RWPE2 (cell line): ENCODE results near the gene PHETA2.
"Not testable (repeated sequence)": the region's sequence is repeated elsewhere in the genome, so short reads cannot be mapped to it uniquely, and the experiment has no call there.

ENCODE experiments used
- ATAC-seq: fragments of 200-7000 bp; cut with Tn5 transposase; 3 replicates; pipeline ENCODE4 v1.9.1; 2021; ENCODE audit warnings: low read depth
- DNase-seq: peaks from one replicate; pipeline ENCODE4 v3.0.0-alpha.2; 2020; ENCODE audit warnings: low spot score
- H3K27ac ChIP-seq: fragments of 450-650 bp; 2 replicates; pipeline ENCODE4 v1.5.1; 2017; ENCODE audit warnings: mild to moderate bottlenecking; ENCODE audit not compliant: poor library complexity, severe bottlenecking
- H3K27me3 ChIP-seq: fragments of 250-450 bp; sonication (Bioruptor Pico); 2 replicates; pipeline ENCODE4 v1.5.1; 2021; ENCODE audit warnings: mild to moderate bottlenecking, moderate library complexity; ENCODE audit not compliant: insufficient read depth, poor library complexity, severe bottlenecking
- H3K36me3 ChIP-seq: fragments of 250-450 bp; sonication (Bioruptor Pico); 2 replicates; pipeline ENCODE4 v1.5.1; 2020; ENCODE audit warnings: low read depth, mild to moderate bottlenecking, moderate library complexity
- H3K4me1 ChIP-seq: fragments of 250-450 bp; sonication (Bioruptor Pico); 2 replicates; pipeline ENCODE4 v1.5.1; 2021; ENCODE audit warnings: mild to moderate bottlenecking, moderate library complexity; ENCODE audit not compliant: insufficient read depth, poor library complexity, severe bottlenecking
- H3K4me3 ChIP-seq: fragments of 250-450 bp; sonication (Bioruptor Pico); 2 replicates; pipeline ENCODE4 v1.5.1; 2021; ENCODE audit warnings: mild to moderate bottlenecking, moderate library complexity; ENCODE audit not compliant: severe bottlenecking
- H3K9me3 ChIP-seq: fragments of 250-450 bp; sonication (Bioruptor Pico); 2 replicates; pipeline ENCODE4 v1.5.1; 2021; ENCODE audit warnings: mild to moderate bottlenecking, moderate library complexity; ENCODE audit not compliant: severe bottlenecking
- CTCF ChIP-seq: fragments of 450-650 bp; IDR thresholded peaks from one replicate; pipeline ENCODE4 v1.5.1; 2017; ENCODE audit warnings: mild to moderate bottlenecking, moderate library complexity; ENCODE audit not compliant: poor library complexity, severe bottlenecking

PHETA2 gene

GRCh38 chr22:42111798-42112197 lies 37.8 kb downstream of the PHETA2 start:
- H3K4me1 ChIP-seq = no peaks in the 10 kb centered on the region
- DNase-seq (no peak), ATAC-seq (no peak)
- no peak overlapping the region for H3K4me3 ChIP-seq
- no peaks in the 10 kb centered on the region for H3K27me3 ChIP-seq
- no peak for TF ChIP-seq CTCF
- H3K9me3 ChIP-seq = peaks cover 5% of the 10 kb centered on the region
- H3K27ac ChIP-seq = no peak overlapping the region
- H3K36me3 ChIP-seq = no peaks in the 10 kb centered on the region

- not testable (repeated sequence) for H3K4me3 ChIP-seq, H3K4me1 ChIP-seq, H3K27me3 ChIP-seq, H3K27ac ChIP-seq, ATAC-seq, H3K9me3 ChIP-seq, DNase-seq, H3K36me3 ChIP-seq
Observed at GRCh38 chr22:42112793-42113192, 38.7 kb downstream of the PHETA2 start.

GRCh38 chr22:42114721-42115120 lies 40.7 kb downstream of the PHETA2 start:
- DNase-seq (no peak), ATAC-seq (no peak)
- TF ChIP-seq CTCF = no peak

GRCh38 chr22:42115420-42115830 lies 41.4 kb downstream of the PHETA2 start:
- not testable (repeated sequence) for H3K36me3 ChIP-seq, DNase-seq, H3K27ac ChIP-seq, H3K4me3 ChIP-seq, ATAC-seq, H3K4me1 ChIP-seq, H3K27me3 ChIP-seq, H3K9me3 ChIP-seq

More at GRCh38 chr22:42114721-42115120, 40.7 kb downstream of the PHETA2 start:
- Histone ChIP-seq H3K27ac (no peak overlapping the region), H3K9me3 (peaks cover 5% of the 10 kb centered on the region), H3K4me3 (no peak overlapping the region), H3K4me1 (no peaks in the 10 kb centered on the region), H3K27me3 (no peaks in the 10 kb centered on the region), H3K36me3 (no peaks in the 10 kb centered on the region)

GRCh38 chr22:42116848-42117424 lies 42.9 kb downstream of the PHETA2 start:
- H3K9me3 ChIP-seq = peaks cover 5% of the 10 kb centered on the region
- H3K27ac ChIP-seq = no peak overlapping the region
- no peaks in the 10 kb centered on the region for H3K36me3 ChIP-seq
- H3K27me3 ChIP-seq = no peaks in the 10 kb centered on the region
- no peaks in the 10 kb centered on the region for H3K4me1 ChIP-seq
- no peak for DNase-seq
- TF ChIP-seq CTCF = no peak
- no peak for ATAC-seq
- no peak overlapping the region for H3K4me3 ChIP-seq

GRCh38 chr22:42120231-42121021 lies 46.4 kb downstream of the PHETA2 start:
- H3K27ac ChIP-seq, H3K9me3 ChIP-seq, H3K27me3 ChIP-seq, DNase-seq, H3K4me1 ChIP-seq, H3K36me3 ChIP-seq, H3K4me3 ChIP-seq, ATAC-seq: not testable (repeated sequence)

GRCh38 chr22:42123529-42123928 lies 49.5 kb downstream of the PHETA2 start:
- ATAC-seq = 0 out of 3 replicates have a peak, but pooled peaks have one; percentile 28

More at GRCh38 chr22:42123529-42123928, 49.5 kb downstream of the PHETA2 start:
- not testable (repeated sequence) for H3K36me3 ChIP-seq, H3K27ac ChIP-seq, DNase-seq, H3K27me3 ChIP-seq, H3K4me1 ChIP-seq, H3K4me3 ChIP-seq, H3K9me3 ChIP-seq
